ENCODE measurements around the gene ZNF277. TPM values are rescaled to one million over a fixed set of nuclear protein-coding genes. Genes with fewer than 3 reads are reported as not detected.

The ZNF277 gene
- total and polyA plus RNA-seq, 8 donors = 13.6 to 25.3 (median 19.6) TPM

- no peak for TF ChIP-seq CTCF (IDR thresholded peaks at IDR 0.05)
- Histone ChIP-seq H3K27ac (no peak overlapping the region), H3K27me3 (no peaks in the 10 kb centered on the region), H3K4me1 (no peaks in the 10 kb centered on the region), H3K4me3 (no peak overlapping the region), H3K9me3 (no peaks in the 10 kb centered on the region), H3K36me3 (no peaks in the 10 kb centered on the region)
- DNase-seq (no peak), ATAC-seq (no peak), FAIRE-seq (no peak)
- intact Hi-C loops (cut with DNase I) = no loop called here
- WGBS, 2 donors = 65 to 79% methylated on average over 3 of the region's 3 CpGs
Measured at GRCh38 chr7:112361154-112361553, 154.7 kb downstream of the ZNF277 start.

- Histone ChIP-seq H3K9me3 (no peaks in the 10 kb centered on the region), H3K36me3 (no peaks in the 10 kb centered on the region), H3K4me3 (no peak overlapping the region), H3K27me3 (no peaks in the 10 kb centered on the region), H3K4me1 (no peaks in the 10 kb centered on the region), H3K27ac (no peak overlapping the region)
- DNase-seq (no peak), FAIRE-seq (no peak), ATAC-seq (no peak)
- WGBS, 2 donors = 89 to 92% methylated on average over 2 of the region's 2 CpGs
- intact Hi-C loops (cut with DNase I) = no loop called here
- no peak for TF ChIP-seq CTCF (IDR thresholded peaks at IDR 0.05)
Measured at GRCh38 chr7:112362053-112362650, 155.7 kb downstream of the ZNF277 start.

DNA sequence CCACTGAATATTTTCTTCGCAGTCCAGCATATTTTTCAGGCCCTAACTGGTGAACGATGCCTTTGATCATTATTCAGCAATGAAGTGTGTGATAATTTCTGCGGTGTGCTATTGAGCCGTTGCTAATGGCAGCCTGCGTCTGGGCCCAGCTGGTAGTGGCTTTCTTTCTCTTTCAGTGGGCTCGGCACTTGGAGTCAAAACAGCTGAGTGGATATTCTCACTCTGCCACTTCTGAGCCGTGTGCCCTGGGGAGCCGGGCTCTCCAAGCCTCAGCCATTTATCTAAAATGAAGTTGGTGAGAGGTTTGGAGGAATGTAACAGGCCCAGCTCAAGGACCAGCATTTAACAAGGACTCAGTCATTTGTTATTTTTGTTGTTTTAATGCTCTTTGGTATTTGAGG is 156.2 kb downstream of the ZNF277 start:
- no peak for TF ChIP-seq CTCF (IDR thresholded peaks at IDR 0.05)
- DNase-seq = no peak
- FAIRE-seq = no peak
- ATAC-seq = peak in 1 of 4 donors; percentile 35
- H3K36me3 ChIP-seq = no peaks in the 10 kb centered on the region
- no peaks in the 10 kb centered on the region for H3K4me1 ChIP-seq
- WGBS, 2 donors = 64 to 65% methylated on average over 8 of the region's 8 CpGs
- H3K27me3 ChIP-seq = no peaks in the 10 kb centered on the region
- H3K27ac ChIP-seq = no peak overlapping the region
- intact Hi-C loops (cut with DNase I) = no loop called here
- H3K9me3 ChIP-seq = no peaks in the 10 kb centered on the region
- no peak overlapping the region for H3K4me3 ChIP-seq

DNA sequence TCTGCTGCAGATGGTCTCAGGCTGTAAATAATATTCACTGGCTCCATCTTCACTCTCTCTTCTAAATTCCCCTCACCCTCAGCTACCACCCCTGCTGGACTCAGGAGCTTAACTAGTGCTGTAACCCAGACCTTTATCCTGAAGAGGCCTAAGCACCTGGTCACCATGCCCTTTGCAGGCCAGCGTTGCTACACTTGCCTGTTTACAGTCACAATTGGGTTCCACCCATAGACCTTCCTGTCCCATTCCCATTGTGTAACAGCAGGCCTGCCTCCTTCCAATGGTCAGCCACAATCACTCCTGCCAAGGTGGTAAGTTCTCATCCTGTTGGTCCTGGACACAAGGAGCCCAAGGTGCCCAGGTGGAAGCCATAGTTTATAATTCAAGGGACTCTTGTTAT is 157.9 kb downstream of the ZNF277 start:
- ATAC-seq = no peak

More for the DNA sequence above, 157.9 kb downstream of the ZNF277 start:
- intact Hi-C loops (cut with DNase I) = no loop called here
- H3K27me3 ChIP-seq = no peaks in the 10 kb centered on the region
- no peak for DNase-seq
- H3K4me1 ChIP-seq = no peaks in the 10 kb centered on the region
- H3K9me3 ChIP-seq = no peaks in the 10 kb centered on the region
- no peak overlapping the region for H3K27ac ChIP-seq
- TF ChIP-seq CTCF (IDR thresholded peaks at IDR 0.05) = no peak
- 93 to 96% methylated on average over 1 of the region's 1 CpG for WGBS, 2 donors
- H3K36me3 ChIP-seq = no peaks in the 10 kb centered on the region
- no peak for FAIRE-seq
- no peak overlapping the region for H3K4me3 ChIP-seq
